K562 (cell line): Measurements from ENCODE around the gene NKIRAS1. TPM values are rescaled to one million over a fixed set of nuclear protein-coding genes. Genes with fewer than 3 reads are reported as not detected.
A peak's percentile ranks its signal among the peaks of the same experiment; 100 is the strongest.

Source experiments
- E2F8 ChIP-seq: fragments of 450-650 bp; IDR thresholded peaks from 2 replicates; pipeline ENCODE4 v1.7.1; 2018; ENCODE audit warnings: mild to moderate bottlenecking, low read depth; ENCODE audit not compliant: partially characterized antibody
- RAD21 ChIP-seq, 2 experiments: fragments of 250-450 bp in 1 of 2; fragments of 450-650 bp in 1 of 2; sonication (Bioruptor Pico) in 1 of 2; formaldehyde crosslinking in 1 of 2; IDR thresholded peaks in 1 of 2; conservative IDR thresholded peaks in 1 of 2; 2 replicates each; pipeline versions ENCODE4 v1.4.0 to v1.8.0; 2020 to 2022; ENCODE audit warnings: mild to moderate bottlenecking in 2 of 2, moderate library complexity in 1 of 2
- ZBTB40 ChIP-seq, 2 experiments: fragments of 450-650 bp in 1 of 2; sonication (generic) in 1 of 2; formaldehyde crosslinking in 1 of 2; IDR thresholded peaks; 2 replicates each; pipeline versions ENCODE4 v1.7.1 to v1.9.0; 2016 to 2022; ENCODE audit warnings: inconsistent platforms in 1 of 2, mild to moderate bottlenecking in 1 of 2, missing genetic modification reagents in 1 of 2
- polyA plus RNA-seq, 8 experiments: library from polyadenylated mRNA; depleted of rRNA in 4 of 8; stranded (reverse) in 5 of 8; unstranded in 3 of 8; fragments of >200 nt; fragmentation: Nextera tagmentation in 2 of 8; fragmentation: Illumina TruSeq in 1 of 8; extraction: Ambion mirVana in 2 of 8; extraction: Trizol in 1 of 8; gene quantifications; 2 replicates each; pipeline versions ENCODE4 v1.2.1 to v1.2.3, GENCODE V29; 2011 to 2014; ENCODE audit warnings: inconsistent platforms in 1 of 8, missing spikeins in 1 of 8
- total RNA-seq, 7 experiments: library from RNA; depleted of rRNA in 6 of 7; stranded (reverse); fragments of >200 nt in 6 of 7; fragmentation: Illumina TruSeq in 2 of 7; extraction: Trizol in 2 of 7; gene quantifications; 2 replicates each; pipeline versions ENCODE4 v1.2.1 to v1.2.3, GENCODE V29; 2011 to 2021; ENCODE audit warnings: low replicate concordance in 1 of 7

NKIRAS1 gene
- total and polyA plus RNA-seq, 9 of the 15 experiments (the other 6 are each of a cell fraction or from before 2014, with no cell fraction given) = 5.1 to 10.3 (median 6.3) TPM

GRCh38 chr3:23926736-23927135 lies 9.9 kb upstream of the NKIRAS1 start (continued):
- TF ChIP-seq E2F8 (no peak), RAD21 (CRISPR knock-in tag; conservative IDR thresholded peaks at IDR 0.05 in 1 of 2, IDR thresholded peaks at IDR 0.05 in 1 of 2) (peak; percentile 22 to 59; a peak in 3 of 4 replicates), ZBTB40 (IDR thresholded peaks at IDR 0.05) (no peak), ZBTB40 (CRISPR knock-in tag; IDR thresholded peaks at IDR 0.05) (no peak)
